GM19468 (cell line): ENCODE measurements around the gene SLC30A9.
A peak's percentile ranks its signal among the peaks of the same experiment; 100 is the strongest.

Experiments
- ATAC-seq: cut with Tn5 transposase; IDR thresholded peaks from one replicate; pipeline ENCODE4 v1.9.1; 2021; ENCODE audit warnings: mild to moderate bottlenecking, moderate library complexity, moderate number of reproducible peaks; ENCODE audit not compliant: unreplicated experiment; ENCODE audit errors: extremely low read depth

Gene SLC30A9

DNA sequence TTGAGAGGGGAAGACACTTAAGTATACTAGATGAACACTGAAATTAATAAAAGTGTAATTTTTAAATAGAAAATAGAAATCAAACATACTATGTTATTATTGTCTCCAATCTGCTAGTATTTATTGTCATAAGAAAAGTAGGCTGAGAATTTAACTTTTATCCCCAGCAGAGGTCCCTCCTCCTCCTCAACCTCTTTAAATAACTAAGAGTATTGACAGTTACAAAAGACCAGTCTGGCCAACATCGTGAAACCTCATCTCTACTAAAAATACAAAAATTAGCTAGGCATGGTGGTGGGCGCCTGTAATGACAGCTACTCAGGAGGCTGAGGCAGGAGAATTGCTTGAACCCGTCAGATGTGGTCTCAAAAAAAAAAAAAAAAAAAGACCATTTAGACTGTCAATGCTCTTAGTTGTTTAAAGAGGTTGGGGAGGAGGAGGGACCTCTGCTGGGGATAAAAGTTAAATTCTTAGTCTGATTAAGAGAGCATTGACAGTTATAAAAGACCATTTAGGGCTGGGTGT, 4.2 kb downstream of the SLC30A9 start:
- ATAC-seq: no peak

DNA sequence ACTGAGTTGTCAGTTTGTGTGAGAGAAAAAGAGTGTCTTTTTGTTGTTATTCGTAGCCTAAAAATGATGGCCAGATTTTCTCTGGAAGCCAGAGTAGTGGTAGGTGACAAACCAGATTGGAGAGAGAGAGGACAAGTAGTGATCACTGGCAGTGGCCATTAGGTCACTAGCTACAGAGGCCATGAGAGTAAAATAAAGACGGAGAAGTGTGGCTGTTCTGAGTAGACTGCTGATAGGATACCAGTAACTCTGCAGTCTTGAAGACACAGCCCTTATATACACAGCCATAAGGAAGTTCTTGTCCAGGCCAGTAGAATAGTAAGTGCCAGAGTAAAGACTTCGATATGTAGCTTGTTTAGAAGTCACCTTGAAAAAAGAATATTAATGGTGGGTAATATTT, 7.7 kb downstream of the SLC30A9 start:
- ATAC-seq: no peak

DNA sequence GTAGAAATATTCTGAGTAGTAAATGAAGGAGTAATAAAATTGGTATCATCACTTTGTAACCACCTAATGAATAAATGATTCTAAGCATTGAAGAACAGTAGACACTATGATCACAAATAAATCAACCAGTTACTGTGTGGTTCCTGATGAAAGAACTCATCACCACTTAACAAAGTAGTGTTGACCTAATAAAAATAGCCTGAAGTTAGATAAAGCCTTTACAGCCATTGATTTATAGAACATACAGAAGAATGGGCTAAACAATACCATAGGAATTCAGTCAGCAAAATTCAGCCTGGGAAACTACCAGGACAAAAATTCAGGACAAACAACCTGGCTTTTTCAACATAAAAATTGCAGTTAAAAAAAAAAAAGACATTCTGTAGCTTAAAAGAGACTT, 9.0 kb downstream of the SLC30A9 start:
- ATAC-seq: no peak

DNA sequence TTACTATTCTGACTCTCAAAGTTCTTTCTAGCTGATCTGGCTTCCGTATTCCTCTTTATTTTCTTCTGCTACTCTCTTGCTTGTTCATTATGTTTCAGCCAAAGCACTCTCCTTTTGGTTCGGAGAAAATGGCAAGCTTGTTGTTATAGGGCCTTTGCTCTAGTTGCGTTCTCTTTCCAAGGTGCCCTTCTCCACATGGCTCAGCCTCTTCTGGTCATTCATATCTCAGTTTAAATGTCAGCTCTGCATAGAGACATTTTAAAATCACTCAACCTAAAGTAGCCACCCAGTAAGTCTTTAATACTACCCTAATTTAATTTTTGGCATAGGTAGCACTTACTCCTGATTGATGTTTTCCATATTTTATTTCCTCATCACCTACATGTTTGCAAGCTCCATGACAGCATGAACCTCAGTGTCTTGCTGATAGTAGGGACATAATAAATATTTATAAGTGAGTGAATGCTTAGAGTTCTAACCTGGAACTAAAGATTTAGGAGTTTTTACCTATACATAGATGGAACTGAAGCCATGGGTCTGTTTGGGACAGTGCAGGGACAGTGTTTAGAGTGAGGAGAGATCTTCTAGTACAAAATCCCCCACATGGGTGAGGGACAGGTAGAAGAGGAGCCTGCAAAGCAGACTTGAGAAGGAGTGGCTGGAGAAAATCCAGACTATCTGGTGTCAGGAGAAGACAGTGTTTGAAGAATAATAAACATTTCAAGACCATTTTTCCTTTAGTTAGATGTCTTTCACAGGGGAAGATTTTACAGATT, 17.9 kb downstream of the SLC30A9 start:
- ATAC-seq: no peak

DNA sequence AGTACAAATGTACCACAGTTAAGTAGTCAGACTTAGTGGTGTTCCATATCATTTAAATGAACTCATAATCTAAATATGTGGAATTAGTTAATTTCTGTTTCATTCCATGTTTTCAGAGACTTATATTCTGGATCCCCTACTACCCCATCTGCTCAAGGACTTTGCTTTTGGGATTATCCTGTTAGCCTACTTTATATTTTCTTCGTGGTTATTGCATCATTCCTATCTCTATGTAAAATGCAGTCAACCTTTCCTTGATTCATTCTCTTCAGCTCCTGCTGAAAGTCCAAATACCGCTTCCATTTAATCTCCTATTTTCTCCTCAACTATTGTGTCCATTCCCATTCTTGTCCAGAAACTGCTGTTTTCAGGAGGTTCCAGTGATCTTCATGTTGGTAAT, 25.1 kb downstream of the SLC30A9 start:
- no peak for ATAC-seq

DNA sequence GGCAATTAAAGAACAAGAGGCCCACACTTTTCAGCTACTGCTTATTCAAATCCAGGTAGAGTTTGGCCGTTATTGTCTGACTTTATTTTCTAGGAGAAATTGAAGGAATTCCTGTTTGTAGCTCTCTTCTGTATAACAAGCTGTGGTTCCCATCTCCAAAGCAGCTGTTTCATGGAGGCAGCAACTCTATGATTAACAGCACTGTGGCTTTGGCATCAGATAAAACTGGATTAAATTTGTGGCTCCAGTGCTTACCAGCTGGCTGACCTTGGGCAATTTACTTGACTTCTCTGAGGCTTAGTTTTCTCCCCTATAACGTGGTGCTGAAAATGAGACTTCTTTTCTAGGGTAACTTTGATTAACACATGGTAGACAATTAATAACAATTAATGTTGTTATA, 28.1 kb downstream of the SLC30A9 start:
- no peak for ATAC-seq

GRCh38 chr4:42048394-42048793, 58.1 kb downstream of the SLC30A9 start:
- no peak for ATAC-seq

DNA sequence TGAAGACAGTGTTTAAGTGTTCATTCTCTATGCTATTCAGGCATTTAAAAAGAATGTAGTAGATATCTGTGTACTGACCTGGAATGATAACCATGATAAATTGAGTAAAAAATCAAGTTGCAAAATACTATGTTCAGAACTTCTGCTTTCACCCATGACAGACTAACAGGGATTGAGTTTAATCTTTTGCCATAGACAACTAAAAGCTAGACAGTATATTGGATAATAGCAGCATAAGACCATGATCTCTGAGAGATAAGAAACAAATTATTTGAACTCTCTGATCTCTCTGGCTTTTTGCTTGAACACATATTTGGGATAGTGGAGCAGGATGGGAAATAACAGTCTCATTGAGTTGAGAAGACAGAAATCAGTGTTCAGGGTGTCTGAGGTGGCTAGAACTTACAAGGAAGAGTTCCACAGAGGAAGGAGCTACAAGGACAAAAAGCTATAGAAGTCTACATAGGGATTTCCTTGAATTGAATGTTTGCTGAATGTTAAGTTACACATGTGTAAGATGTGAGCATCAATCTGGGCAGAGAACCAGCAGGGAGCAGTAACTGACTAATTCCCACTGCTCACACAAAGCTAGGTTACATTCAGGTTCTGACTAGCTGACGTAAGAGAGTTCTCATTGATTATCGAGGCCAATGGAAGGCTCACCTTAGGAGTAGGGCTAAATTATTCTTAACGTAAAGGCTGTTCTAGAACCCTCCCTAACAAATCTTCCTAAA, 60.4 kb downstream of the SLC30A9 start:
- no peak for ATAC-seq

DNA sequence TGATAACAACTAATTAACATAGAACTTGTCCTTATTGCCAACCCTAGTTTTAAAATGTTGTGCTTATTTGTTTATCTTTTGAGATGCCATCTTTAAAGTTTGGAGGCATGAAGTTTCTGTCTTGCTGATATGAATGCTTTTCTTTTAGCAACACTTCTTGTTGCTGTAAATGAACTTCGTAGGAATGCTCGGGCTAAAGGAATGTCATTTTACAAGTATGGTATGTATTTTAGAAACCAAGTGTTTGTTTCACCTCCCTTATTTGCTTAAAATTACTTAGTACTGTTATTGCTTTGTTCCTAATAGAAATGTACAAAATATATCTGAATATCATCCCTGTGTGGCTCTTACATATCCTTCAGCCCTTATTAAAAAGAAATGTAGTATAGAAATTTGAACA, 76.1 kb downstream of the SLC30A9 start:
- no peak for ATAC-seq

DNA sequence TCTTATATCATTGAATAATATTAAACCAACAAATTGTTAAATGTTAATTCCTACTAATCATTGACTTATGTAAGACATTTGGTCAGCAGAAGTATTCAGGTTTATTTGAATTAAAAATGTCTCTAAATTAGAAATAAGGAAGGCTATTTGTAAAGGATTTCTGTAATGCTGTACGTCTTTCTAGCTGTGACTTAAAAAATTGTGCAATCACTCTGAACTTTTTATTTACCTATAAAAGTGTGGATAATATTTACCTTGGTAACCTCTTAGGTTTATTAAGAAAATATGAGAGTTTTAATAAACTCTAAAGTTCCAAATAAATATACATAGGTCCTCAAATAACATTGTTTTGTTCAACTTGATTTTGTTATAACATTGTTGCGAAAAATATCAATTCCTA, 76.9 kb downstream of the SLC30A9 start:
- no peak for ATAC-seq

- no peak for ATAC-seq
Observed at GRCh38 chr4:42070463-42070862, 80.1 kb downstream of the SLC30A9 start.

GRCh38 chr4:42074294-42074693, 84.0 kb downstream of the SLC30A9 start:
- ATAC-seq: no peak

GRCh38 chr4:42078184-42078801, 88.0 kb downstream of the SLC30A9 start:
- peak; percentile 60 for ATAC-seq

GRCh38 chr4:42080306-42080705, 90.0 kb downstream of the SLC30A9 start:
- ATAC-seq: peak; percentile 46

- no peak for ATAC-seq
Observed at GRCh38 chr4:42083816-42084215, 93.5 kb downstream of the SLC30A9 start.

DNA sequence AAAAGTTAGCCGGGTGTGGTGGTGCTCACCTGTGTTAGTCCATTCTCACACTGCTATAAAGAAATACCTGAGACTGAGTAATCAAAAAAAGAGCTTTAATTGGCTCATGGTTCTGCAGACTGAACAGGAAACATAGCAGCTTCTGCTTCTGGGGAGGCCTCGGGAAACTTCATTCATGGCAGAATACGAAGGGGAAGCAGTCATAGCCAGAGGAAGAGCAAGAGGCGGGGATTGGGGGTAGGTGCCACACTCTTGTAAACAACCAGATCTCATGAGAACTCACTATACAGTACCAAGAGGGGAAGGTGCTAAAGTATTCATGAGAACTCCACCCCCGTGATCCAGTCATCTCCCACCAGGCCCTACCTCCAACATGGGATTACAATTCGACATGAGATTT, 98.1 kb downstream of the SLC30A9 start:
- no peak for ATAC-seq

DNA sequence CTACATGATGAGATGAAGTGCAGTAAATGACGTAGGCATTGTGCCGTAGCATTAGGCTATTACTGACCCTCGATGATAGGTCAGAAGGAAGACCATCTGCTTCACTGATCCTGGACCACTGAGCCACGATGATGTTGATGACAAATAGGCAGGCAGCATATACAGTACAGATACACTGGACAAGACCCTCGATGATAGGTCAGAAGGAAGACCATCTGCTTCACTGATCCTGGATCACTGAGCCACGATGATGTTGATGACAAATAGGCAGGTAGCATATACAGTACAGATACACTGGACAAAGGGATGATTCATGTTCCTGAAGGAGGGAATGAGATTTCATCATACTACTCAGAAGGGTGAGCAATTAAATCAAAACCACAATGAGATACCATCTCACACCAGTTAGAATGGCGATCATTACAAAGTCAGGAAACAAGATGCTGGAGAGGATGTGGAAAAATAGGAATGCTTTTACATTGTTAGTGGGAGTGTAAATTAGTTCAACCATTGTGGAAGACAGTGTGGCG, 111.2 kb downstream of the SLC30A9 start:
- ATAC-seq: no peak

- no peak for ATAC-seq
Observed at GRCh38 chr4:42104521-42104920, 114.2 kb downstream of the SLC30A9 start.

GRCh38 chr4:42112846-42113245, 122.5 kb downstream of the SLC30A9 start:
- no peak for ATAC-seq

DNA sequence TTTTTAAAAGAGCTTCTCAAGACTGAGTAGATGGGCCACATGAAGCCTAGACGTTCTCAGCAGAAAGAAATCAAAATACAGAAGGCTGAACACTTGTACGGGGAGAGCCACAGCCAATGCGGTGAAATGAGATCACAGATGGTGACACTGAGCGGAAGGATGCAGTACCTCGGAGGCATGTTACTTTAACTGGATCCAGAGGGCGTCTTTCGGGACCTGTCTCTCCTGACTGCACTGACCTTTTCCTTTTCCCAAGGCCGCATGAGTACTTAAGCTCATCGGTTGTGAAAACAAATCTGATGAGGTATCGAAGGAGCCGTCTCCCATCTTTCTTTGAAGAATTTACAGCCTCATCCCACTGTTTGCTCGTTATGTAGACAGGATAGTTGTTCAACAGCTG, 129.6 kb downstream of the SLC30A9 start:
- no peak for ATAC-seq

GRCh38 chr4:42122237-42122636, 131.9 kb downstream of the SLC30A9 start:
- no peak for ATAC-seq
